Upper lobe of left lung (tissue), 4 donors: ENCODE measurements around the gene MLN.

Source experiments
- POLR2A ChIP-seq, 4 donors: fragments of 450-650 bp; IDR thresholded peaks; one replicate each; pipeline ENCODE4 v1.5.1; 2016 to 2017; ENCODE audit warnings: antibody characterized with exemption in 4 of 4, mild to moderate bottlenecking in 2 of 4
- TF ChIP-seq, protein P1 (sequence below), 6 experiments: fragments of 450-650 bp in 4 of 6; fragments of 200-600 bp in 2 of 6; sonication (generic) in 2 of 6; IDR thresholded peaks; one replicate each; pipeline ENCODE4 v1.5.1; 2016 to 2019; ENCODE audit warnings: antibody characterized with exemption in 6 of 6

DNA sequence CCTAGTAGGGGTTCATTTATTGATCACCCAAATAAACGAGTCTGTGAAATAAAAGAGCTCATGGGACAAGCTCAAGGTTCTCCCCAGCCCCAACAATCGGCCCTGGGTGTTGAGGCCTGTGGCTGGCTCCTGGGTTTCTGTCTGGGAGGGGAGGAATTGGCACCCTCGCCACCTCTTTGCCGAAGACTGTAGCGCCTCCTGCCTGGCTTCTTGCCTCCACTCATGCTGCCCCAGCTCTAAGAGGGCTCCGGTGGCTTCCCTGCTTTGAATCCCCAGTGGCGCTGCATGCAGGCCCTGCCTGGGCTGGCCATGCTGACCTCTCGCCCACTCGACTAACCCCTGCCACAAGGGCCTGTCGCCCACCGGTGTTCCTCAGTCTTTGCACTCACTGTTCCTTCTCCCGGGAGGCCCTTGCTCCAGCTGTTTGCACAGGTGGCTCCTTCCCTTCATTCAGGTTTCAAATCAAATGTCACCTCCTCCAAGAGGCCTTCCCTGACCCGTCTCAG lies 5.4 kb downstream of the MLN start:
- no peak for TF ChIP-seq POLR2A (IDR thresholded peaks at IDR 0.05)
- TF ChIP-seq, protein P1, sequence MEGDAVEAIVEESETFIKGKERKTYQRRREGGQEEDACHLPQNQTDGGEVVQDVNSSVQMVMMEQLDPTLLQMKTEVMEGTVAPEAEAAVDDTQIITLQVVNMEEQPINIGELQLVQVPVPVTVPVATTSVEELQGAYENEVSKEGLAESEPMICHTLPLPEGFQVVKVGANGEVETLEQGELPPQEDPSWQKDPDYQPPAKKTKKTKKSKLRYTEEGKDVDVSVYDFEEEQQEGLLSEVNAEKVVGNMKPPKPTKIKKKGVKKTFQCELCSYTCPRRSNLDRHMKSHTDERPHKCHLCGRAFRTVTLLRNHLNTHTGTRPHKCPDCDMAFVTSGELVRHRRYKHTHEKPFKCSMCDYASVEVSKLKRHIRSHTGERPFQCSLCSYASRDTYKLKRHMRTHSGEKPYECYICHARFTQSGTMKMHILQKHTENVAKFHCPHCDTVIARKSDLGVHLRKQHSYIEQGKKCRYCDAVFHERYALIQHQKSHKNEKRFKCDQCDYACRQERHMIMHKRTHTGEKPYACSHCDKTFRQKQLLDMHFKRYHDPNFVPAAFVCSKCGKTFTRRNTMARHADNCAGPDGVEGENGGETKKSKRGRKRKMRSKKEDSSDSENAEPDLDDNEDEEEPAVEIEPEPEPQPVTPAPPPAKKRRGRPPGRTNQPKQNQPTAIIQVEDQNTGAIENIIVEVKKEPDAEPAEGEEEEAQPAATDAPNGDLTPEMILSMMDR (IDR thresholded peaks at IDR 0.05), result no peak
